Measurements from ENCODE around the gene C6orf89.
"Not testable (repeated sequence)": the region's sequence is repeated elsewhere in the genome, so short reads cannot be mapped to it uniquely, and the experiment has no call there.

Gene C6orf89

GRCh38 chr6:36888654-36889481, 3.1 kb downstream of the C6orf89 start:
- DNase-seq = no peak

- DNase-seq = no peak
Measured at GRCh38 chr6:36890112-36890663, 4.4 kb downstream of the C6orf89 start.

- not testable (repeated sequence) for DNase-seq
Measured at GRCh38 chr6:36891153-36891552, 5.4 kb downstream of the C6orf89 start.

- no peak for DNase-seq
Measured at GRCh38 chr6:36893976-36894932, 8.5 kb downstream of the C6orf89 start.

- DNase-seq = no peak
Measured at GRCh38 chr6:36897609-36898008, 11.9 kb downstream of the C6orf89 start.

GRCh38 chr6:36904114-36904513, 18.4 kb downstream of the C6orf89 start:
- DNase-seq = no peak

- no peak for DNase-seq
Measured at GRCh38 chr6:36904851-36905393, 19.2 kb downstream of the C6orf89 start.

- DNase-seq = no peak
Measured at GRCh38 chr6:36906539-36907325, 21.0 kb downstream of the C6orf89 start.

GRCh38 chr6:36907781-36908180, 22.0 kb downstream of the C6orf89 start:
- DNase-seq = no peak

- DNase-seq = no peak
Measured at GRCh38 chr6:36908747-36909146, 23.0 kb downstream of the C6orf89 start.

- peak; percentile 38 for DNase-seq
Measured at GRCh38 chr6:36912030-36912454, 26.3 kb downstream of the C6orf89 start.

- DNase-seq = peak; percentile 70
Measured at GRCh38 chr6:36912586-36912985, 26.8 kb downstream of the C6orf89 start.

GRCh38 chr6:36913082-36913481, 27.3 kb downstream of the C6orf89 start:
- no peak for DNase-seq

GRCh38 chr6:36914227-36914794, 28.6 kb downstream of the C6orf89 start:
- DNase-seq = peak; percentile 7

- DNase-seq = no peak
Measured at GRCh38 chr6:36915599-36915998, 29.8 kb downstream of the C6orf89 start.

GRCh38 chr6:36916126-36916525, 30.4 kb downstream of the C6orf89 start:
- no peak for DNase-seq

GRCh38 chr6:36917541-36918193, 31.9 kb downstream of the C6orf89 start:
- no peak for DNase-seq

GRCh38 chr6:36920049-36920448, 34.3 kb downstream of the C6orf89 start:
- DNase-seq = no peak

GRCh38 chr6:36920546-36920945, 34.8 kb downstream of the C6orf89 start:
- no peak for DNase-seq

- no peak for DNase-seq
Measured at GRCh38 chr6:36924131-36924530, 38.4 kb downstream of the C6orf89 start.

- DNase-seq = no peak
Measured at GRCh38 chr6:36924778-36925374, 39.1 kb downstream of the C6orf89 start.
